HepG2 (cell line): ENCODE results near the gene TATDN3. TPM values are rescaled to one million over a fixed set of nuclear protein-coding genes. Genes with fewer than 3 reads are reported as not detected.

ENCODE experiments used
- DR1 ChIP-seq: sonication (generic); formaldehyde crosslinking; IDR thresholded peaks from 2 replicates; pipeline ENCODE4 v1.8.0; 2021; ENCODE audit warnings: mild to moderate bottlenecking, missing genetic modification reagents, inconsistent platforms
- ESRRA ChIP-seq: sonication (generic); formaldehyde crosslinking; IDR thresholded peaks from 2 replicates; pipeline ENCODE4 v1.5.1; 2020; ENCODE audit warnings: mild to moderate bottlenecking, low read depth, missing genetic modification reagents
- FOXC1 ChIP-seq: sonication (generic); formaldehyde crosslinking; IDR thresholded peaks from 2 replicates; pipeline ENCODE4 v1.8.0; 2022; ENCODE audit warnings: mild to moderate bottlenecking, missing genetic modification reagents, borderline replicate concordance
- FOXK2 ChIP-seq: fragments of 450-650 bp; IDR thresholded peaks from 2 replicates; pipeline ENCODE4 v1.6.1; 2016
- HIVEP1 ChIP-seq: sonication (generic); formaldehyde crosslinking; IDR thresholded peaks from 2 replicates; pipeline ENCODE4 v1.4.0; 2020; ENCODE audit warnings: mild to moderate bottlenecking, missing genetic modification reagents
- IRF9 ChIP-seq: sonication (generic); formaldehyde crosslinking; IDR thresholded peaks from 2 replicates; pipeline ENCODE4 v1.8.0; 2022; ENCODE audit warnings: missing genetic modification reagents, mild to moderate bottlenecking, borderline replicate concordance
- NR2F2 ChIP-seq: IDR thresholded peaks from 2 replicates; pipeline ENCODE4 v1.6.1; 2012; ENCODE audit warnings: low read depth, inconsistent platforms, borderline replicate concordance
- ONECUT2 ChIP-seq: sonication (generic); formaldehyde crosslinking; IDR thresholded peaks from 2 replicates; pipeline ENCODE4 v1.4.0; 2020; ENCODE audit warnings: missing genetic modification reagents
- RAD51 ChIP-seq: fragments of 450-650 bp; IDR thresholded peaks from 2 replicates; pipeline ENCODE4 v1.6.1; 2016; ENCODE audit warnings: borderline replicate concordance
- SAFB2 ChIP-seq: sonication (generic); formaldehyde crosslinking; IDR thresholded peaks from 2 replicates; pipeline ENCODE4 v1.5.1; 2020; ENCODE audit warnings: missing genetic modification reagents, low read depth, mild to moderate bottlenecking, borderline replicate concordance
- ZBTB10 ChIP-seq: sonication (generic); formaldehyde crosslinking; IDR thresholded peaks from 2 replicates; pipeline ENCODE4 v1.4.0; 2020; ENCODE audit warnings: missing genetic modification reagents, borderline replicate concordance
- ZNF24 ChIP-seq: fragments of 450-650 bp; IDR thresholded peaks from 2 replicates; pipeline ENCODE4 v1.6.1; 2017; ENCODE audit warnings: antibody characterized with exemption, mild to moderate bottlenecking
- ZNF280B ChIP-seq: sonication (generic); formaldehyde crosslinking; IDR thresholded peaks from 2 replicates; pipeline ENCODE4 v1.5.0; 2020; ENCODE audit warnings: missing genetic modification reagents, mild to moderate bottlenecking, borderline replicate concordance
- ZNF3 ChIP-seq: IDR thresholded peaks from 2 replicates; pipeline ENCODE4 v1.7.0; 2017; ENCODE audit warnings: inconsistent platforms
- ZNF382 ChIP-seq: sonication (generic); formaldehyde crosslinking; IDR thresholded peaks from 2 replicates; pipeline ENCODE4 v1.5.0; 2020; ENCODE audit warnings: missing genetic modification reagents, mild to moderate bottlenecking, borderline replicate concordance
- ZNF460 ChIP-seq: sonication (generic); formaldehyde crosslinking; IDR thresholded peaks from 2 replicates; pipeline ENCODE4 v1.5.1; 2020; ENCODE audit warnings: missing genetic modification reagents, mild to moderate bottlenecking, borderline replicate concordance
- ZNF550 ChIP-seq: sonication (generic); formaldehyde crosslinking; IDR thresholded peaks from 2 replicates; pipeline ENCODE4 v1.4.0; 2020; ENCODE audit warnings: mild to moderate bottlenecking, missing genetic modification reagents, borderline replicate concordance
- ZNF615 ChIP-seq: sonication (generic); formaldehyde crosslinking; IDR thresholded peaks from 2 replicates; pipeline ENCODE4 v1.5.0; 2020; ENCODE audit warnings: mild to moderate bottlenecking, missing genetic modification reagents, borderline replicate concordance
- ZNF775 ChIP-seq: sonication (generic); formaldehyde crosslinking; IDR thresholded peaks from 2 replicates; pipeline ENCODE4 v1.4.0; 2020; ENCODE audit warnings: missing genetic modification reagents, mild to moderate bottlenecking, moderate library complexity, borderline replicate concordance
- ZNF782 ChIP-seq: sonication (generic); formaldehyde crosslinking; IDR thresholded peaks from 2 replicates; pipeline ENCODE4 v1.4.0; 2020; ENCODE audit warnings: missing genetic modification reagents, mild to moderate bottlenecking, borderline replicate concordance
- ZNF788 ChIP-seq: sonication (generic); formaldehyde crosslinking; IDR thresholded peaks from 2 replicates; pipeline ENCODE4 v1.5.0; 2020; ENCODE audit warnings: mild to moderate bottlenecking, missing genetic modification reagents, borderline replicate concordance
- ZSCAN9 ChIP-seq: IDR thresholded peaks from 2 replicates; pipeline ENCODE4 v1.6.1; 2016; ENCODE audit warnings: borderline replicate concordance
- polyA plus RNA-seq, 8 experiments: library from polyadenylated mRNA; depleted of rRNA in 3 of 8; stranded (reverse) in 7 of 8; unstranded in 1 of 8; fragments of >200 nt; fragmentation: Illumina TruSeq in 4 of 8; extraction: Trizol in 4 of 8; gene quantifications; 2 replicates each; pipeline versions ENCODE4 v1.2.1 to v1.2.3, GENCODE V29; 2011 to 2016; ENCODE audit warnings: low read depth in 4 of 8, missing spikeins in 1 of 8, mixed read lengths in 1 of 8; ENCODE audit not compliant: insufficient read depth in 1 of 8
- total RNA-seq, 5 experiments: library from RNA; depleted of rRNA; stranded (reverse); fragments of >200 nt; fragmentation: Illumina TruSeq; extraction: Trizol; gene quantifications; 2 replicates each; pipeline ENCODE4 v1.2.3, GENCODE V29; 2016; ENCODE audit warnings: low read depth in 1 of 5
- TF ChIP-seq, protein P1 (sequence below): sonication (generic); formaldehyde crosslinking; IDR thresholded peaks from 2 replicates; pipeline ENCODE4 v1.4.0; 2020; ENCODE audit warnings: missing genetic modification reagents, mild to moderate bottlenecking, borderline replicate concordance

The TATDN3 gene
- total and polyA plus RNA-seq, 2 of the 13 experiments (the other 11 are each of a cell fraction or from before 2014, with no cell fraction given) = 7.3 to 8.6 TPM

- TF ChIP-seq SAFB2 (no peak), ZNF550 (CRISPR knock-in tag) (no peak), FOXC1 (CRISPR knock-in tag) (no peak), RAD51 (no peak), ZNF788 (CRISPR knock-in tag) (no peak), IRF9 (no peak), DR1 (no peak), ZNF782 (CRISPR knock-in tag) (no peak), ESRRA (CRISPR knock-in tag) (no peak), ZNF460 (no peak), ZNF3 (CRISPR knock-in tag) (no peak), ZNF382 (no peak), FOXK2 (peak; percentile 51; the same call in 1 of the 2 replicates), ZNF280B (CRISPR knock-in tag) (no peak), ZNF615 (CRISPR knock-in tag) (no peak), ZSCAN9 (CRISPR knock-in tag) (no peak), ZNF24 (no peak), ZBTB10 (CRISPR knock-in tag) (no peak), ONECUT2 (no peak), NR2F2 (peak; percentile 48; the same call in 1 of the 2 replicates), HIVEP1 (CRISPR knock-in tag) (no peak), ZNF775 (CRISPR knock-in tag) (no peak)
- TF ChIP-seq, protein P1, sequence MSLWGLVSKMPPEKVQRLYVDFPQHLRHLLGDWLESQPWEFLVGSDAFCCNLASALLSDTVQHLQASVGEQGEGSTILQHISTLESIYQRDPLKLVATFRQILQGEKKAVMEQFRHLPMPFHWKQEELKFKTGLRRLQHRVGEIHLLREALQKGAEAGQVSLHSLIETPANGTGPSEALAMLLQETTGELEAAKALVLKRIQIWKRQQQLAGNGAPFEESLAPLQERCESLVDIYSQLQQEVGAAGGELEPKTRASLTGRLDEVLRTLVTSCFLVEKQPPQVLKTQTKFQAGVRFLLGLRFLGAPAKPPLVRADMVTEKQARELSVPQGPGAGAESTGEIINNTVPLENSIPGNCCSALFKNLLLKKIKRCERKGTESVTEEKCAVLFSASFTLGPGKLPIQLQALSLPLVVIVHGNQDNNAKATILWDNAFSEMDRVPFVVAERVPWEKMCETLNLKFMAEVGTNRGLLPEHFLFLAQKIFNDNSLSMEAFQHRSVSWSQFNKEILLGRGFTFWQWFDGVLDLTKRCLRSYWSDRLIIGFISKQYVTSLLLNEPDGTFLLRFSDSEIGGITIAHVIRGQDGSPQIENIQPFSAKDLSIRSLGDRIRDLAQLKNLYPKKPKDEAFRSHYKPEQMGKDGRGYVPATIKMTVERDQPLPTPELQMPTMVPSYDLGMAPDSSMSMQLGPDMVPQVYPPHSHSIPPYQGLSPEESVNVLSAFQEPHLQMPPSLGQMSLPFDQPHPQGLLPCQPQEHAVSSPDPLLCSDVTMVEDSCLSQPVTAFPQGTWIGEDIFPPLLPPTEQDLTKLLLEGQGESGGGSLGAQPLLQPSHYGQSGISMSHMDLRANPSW = no peak
Observed at GRCh38 chr1:212816567-212817278, 25.0 kb downstream of the TATDN3 start (continued).
